Heart left ventricle (tissue), 16 donors: ENCODE data around the gene FRMPD4. TPM values are rescaled to one million over a fixed set of nuclear protein-coding genes. Genes with fewer than 3 reads are reported as not detected.

Experiments used
- ATAC-seq, 4 donors: fragments of 200-7000 bp; cut with Tn5 transposase; one replicate each; pipeline ENCODE4 v1.9.1; 2020 to 2022; ENCODE audit warnings: moderate library complexity in 4 of 4, mild to moderate bottlenecking in 3 of 4, moderate number of reproducible peaks in 1 of 4
- DNase-seq, 5 donors: peaks; one replicate each; pipeline ENCODE4 v3.0.0-alpha.2; 2020
- H3K27ac ChIP-seq, 12 donors: fragments of 200-600 bp; sonication (generic) in 4 of 12; one replicate each; pipeline versions ENCODE4 v1.5.0 to v1.8.0; 2016 to 2022; ENCODE audit warnings: mild to moderate bottlenecking in 2 of 12
- H3K27me3 ChIP-seq, 9 donors: fragments of 200-600 bp; sonication (generic) in 2 of 9; one replicate each; pipeline versions ENCODE4 v1.5.1 to v1.8.0; 2016 to 2022; ENCODE audit warnings: mild to moderate bottlenecking in 3 of 9
- H3K36me3 ChIP-seq, 9 donors: fragments of 200-600 bp; sonication (generic) in 2 of 9; one replicate each; pipeline versions ENCODE4 v1.5.0 to v1.8.0; 2018 to 2022; ENCODE audit warnings: mild to moderate bottlenecking in 2 of 9
- H3K4me1 ChIP-seq, 12 donors: fragments of 200-600 bp; sonication (generic) in 4 of 12; one replicate each; pipeline versions ENCODE4 v1.5.0 to v1.8.0; 2016 to 2022; ENCODE audit warnings: mild to moderate bottlenecking in 3 of 12
- H3K4me3 ChIP-seq, 12 donors: fragments of 200-600 bp; sonication (generic) in 4 of 12; one replicate each; pipeline versions ENCODE4 v1.5.0 to v1.8.0; 2017 to 2022; ENCODE audit warnings: mild to moderate bottlenecking in 9 of 12, moderate library complexity in 4 of 12
- H3K9me3 ChIP-seq, 12 donors: fragments of 200-600 bp; sonication (generic) in 4 of 12; one replicate each; pipeline versions ENCODE4 v1.5.0 to v1.8.0; 2016 to 2022; ENCODE audit warnings: mild to moderate bottlenecking in 1 of 12
- CTCF ChIP-seq, 12 donors: fragments of 200-600 bp; sonication (generic) in 4 of 12; IDR thresholded peaks; one replicate each; pipeline versions ENCODE4 v1.5.0 to v1.8.0; 2018 to 2022; ENCODE audit warnings: antibody characterized with exemption in 12 of 12, mild to moderate bottlenecking in 5 of 12
- POLR2A ChIP-seq, 2 donors: fragments of 450-650 bp; IDR thresholded peaks; one replicate each; pipeline ENCODE4 v1.6.1; 2017; ENCODE audit warnings: antibody characterized with exemption in 2 of 2, mild to moderate bottlenecking in 2 of 2, moderate library complexity in 2 of 2
- WGBS, 4 donors: extraction: QIAGEN DNeasy Blood & Tissue Kit in 2 of 4; methylation state at CpG; one replicate each; pipeline versions ENCODE4 v1.1.5 to v1.1.7; 2013 to 2018; 5-methylcytosine and 5-hydroxymethylcytosine counted together
- intact Hi-C, 10 donors: fragments of 100-400 bp; cut with DNase I; formaldehyde crosslinking; loops; one replicate each; pipeline versions ENCODE4 v1.11.1 to v1.14.2; 2022
- polyA plus RNA-seq, 2 donors: library from polyadenylated mRNA; stranded (reverse); fragments of 200-250 nt; gene quantifications; one replicate each; pipeline ENCODE4 v1.2.3, GENCODE V29; 2013
- total RNA-seq, 9 donors: library from RNA; depleted of rRNA in 2 of 9; stranded (reverse); fragments of >200 nt in 2 of 9; fragmentation: NEBNext Ultra II Directional in 3 of 9; extraction: Animal tissue kit (Norgen Biotek cat#: 25700) in 3 of 9; gene quantifications; one replicate each; pipeline versions ENCODE4 v1.1.0 to v1.2.4, GENCODE V29; 2016 to 2023
- donor health status: ischemic (EF 13 %, LVEDD 7.1; RV severe dilation, severe dysfunction).
- donor health status: healthy with polysubstance abuse.
- donor health status: DM: no; HTN: yes; CAD: no.
- donor health status: DM: no; HTN: no; CAD: no.
- donor health status: ischemic (EF 25% LVEDD 6.9; RV normal size, moderate dysfunction).
- donor health status: ischemic (EF 25% LVEDD 5.7; RV mildly dilated, moderate dysfunction).
- donor health status: healthy.
- donor health status: DM: yes; HTN: yes; CAD: no.
- donor health status: ischemic (EF 35%, LVEDD 5.7; RV mildly dilated, moderate dysfunction).
- donor health status: nonischemic (EF 11% LVEDD 7.7; RV severe dilation, severe dysfunction).
- donor health status: DM: yes; HTN: yes; CAD: no.
- donor health status: PGD.
- donor health status: ischemic (EF 29% LVEDD 5.4; RV normal size, mild dysfunction).
- donor health status: nonischemic (EF 23%, LVEDD 6.1; RV moderate dilation, normal function).

FRMPD4 gene
- total and polyA plus RNA-seq, 11 donors, result 0.07 to 4.2 (median 1.4) TPM

- no peak overlapping the region for H3K4me3 ChIP-seq
- WGBS, 4 donors, result 67 to 89% (median 72%) methylated on average over 7 of the region's 7 CpGs
- intact Hi-C loops, result no loop called here
- no peaks in the 10 kb centered on the region for H3K4me1 ChIP-seq
- H3K9me3 ChIP-seq, result no peaks in the 10 kb centered on the region
- DNase-seq, result no peak
- TF ChIP-seq CTCF (IDR thresholded peaks at IDR 0.05) (no peak), POLR2A (IDR thresholded peaks at IDR 0.05) (no peak)
- no peak overlapping the region for H3K27ac ChIP-seq
- no peak for ATAC-seq
- H3K27me3 ChIP-seq, result peaks cover 0 to 5% (median 0%) of the 10 kb centered on the region in 9 donors
- no peaks in the 10 kb centered on the region for H3K36me3 ChIP-seq
These were observed 305.3 kb downstream of the FRMPD4 start for GRCh38 chrX:12443534-12444098.

GRCh38 chrX:12446342-12447075, 308.2 kb downstream of the FRMPD4 start:
- Histone ChIP-seq H3K36me3 (no peaks in the 10 kb centered on the region), H3K9me3 (no peaks in the 10 kb centered on the region), H3K4me3 (no peak overlapping the region), H3K27me3 (no peaks in the 10 kb centered on the region), H3K4me1 (no peaks in the 10 kb centered on the region), H3K27ac (no peak overlapping the region)
- TF ChIP-seq CTCF (IDR thresholded peaks at IDR 0.05) (no peak), POLR2A (IDR thresholded peaks at IDR 0.05) (no peak)
- ATAC-seq (no peak), DNase-seq (no peak)
- intact Hi-C loops, result loop anchor here in 1 of 10 donors (5.0 kb wide), 1 partner anchor 364 kb away; no protein-coding TSS in a partner anchor
- WGBS, 4 donors, result 76 to 93% (median 88%) methylated on average over 7 of the region's 7 CpGs

GRCh38 chrX:12447448-12448064, 309.3 kb downstream of the FRMPD4 start:
- no peaks in the 10 kb centered on the region for H3K36me3 ChIP-seq
- no peak overlapping the region for H3K27ac ChIP-seq
- no peaks in the 10 kb centered on the region for H3K27me3 ChIP-seq
- no peaks in the 10 kb centered on the region for H3K9me3 ChIP-seq
- ATAC-seq (no peak), DNase-seq (no peak)
- no peak overlapping the region for H3K4me3 ChIP-seq
- TF ChIP-seq POLR2A (IDR thresholded peaks at IDR 0.05) (no peak), CTCF (IDR thresholded peaks at IDR 0.05) (peak in 3 of 12 donors; percentile 16 to 34 (median 31))
- 52 to 68% (median 65%) methylated on average over 5 of the region's 5 CpGs for WGBS, 4 donors
- intact Hi-C loops, result loop anchor here in 1 of 10 donors (5.0 kb wide), 1 partner anchor 365 kb away; no protein-coding TSS in a partner anchor
- no peaks in the 10 kb centered on the region for H3K4me1 ChIP-seq

- H3K27me3 ChIP-seq, result no peaks in the 10 kb centered on the region
- TF ChIP-seq POLR2A (IDR thresholded peaks at IDR 0.05) (no peak), CTCF (IDR thresholded peaks at IDR 0.05) (no peak)
- intact Hi-C loops, result no loop called here
These were observed 314.0 kb downstream of the FRMPD4 start for GRCh38 chrX:12452268-12452667.

More at GRCh38 chrX:12452268-12452667, 314.0 kb downstream of the FRMPD4 start:
- no peak for ATAC-seq
- Histone ChIP-seq H3K9me3 (no peaks in the 10 kb centered on the region), H3K36me3 (no peaks in the 10 kb centered on the region), H3K4me3 (no peak overlapping the region), H3K4me1 (no peaks in the 10 kb centered on the region), H3K27ac (no peak overlapping the region)
- DNase-seq, result no peak
- WGBS, 4 donors, result 42 to 73% (median 60%) methylated on average over 2 of the region's 2 CpGs
